Measurements from ENCODE around the gene CLEC12A. TPM values are rescaled to one million over a fixed set of nuclear protein-coding genes. Genes with fewer than 3 reads are reported as not detected.

CLEC12A gene
- total and polyA plus RNA-seq, 2 donors (not counting 1 experiment from before 2014, with no cell fraction given) = 1.0 TPM; not detected in 1

GRCh38 chr12:9928607-9929006 lies 42.6 kb upstream of the CLEC12A start:
- no peak overlapping the region for H3K9ac ChIP-seq (ENCODE audit: low read length)
- DNase-seq (no peak), ATAC-seq (ENCODE audit: low read depth) (no peak)
- no peaks in the 10 kb centered on the region for H3K79me2 ChIP-seq (ENCODE audit: control insufficient read depth, insufficient read depth, low read length)
- no peaks in the 10 kb centered on the region for H4K20me1 ChIP-seq (ENCODE audit: control insufficient read depth, insufficient read depth, low read length, poor library complexity, severe bottlenecking)
- no peaks in the 10 kb centered on the region for H3K9me3 Mint-ChIP-seq (ENCODE audit: insufficient read depth)
- intact Hi-C loops (cut with micrococcal nuclease) = loop anchor here (5.0 kb wide), 1 partner anchor 61 kb away; the partner anchor contains the start of gene CLEC2B
- H3K27me3 Mint-ChIP-seq = peaks cover 22% of the 10 kb centered on the region
- WGBS (ENCODE audit: insufficient coverage) = no CpG with 5 or more reads among the region's 3 CpGs
- peaks cover 0 to 8% (median 0%) of the 10 kb centered on the region in 4 experiments for H3K27me3 ChIP-seq (replicated peaks in 1 of 4; ENCODE audit: control extremely low read depth in 1 of 4, control insufficient read depth in 3 of 4, insufficient read depth in 4 of 4, low read length in 3 of 4)
- H3K4me3 Mint-ChIP-seq = no peak overlapping the region
- H2AFZ ChIP-seq (ENCODE audit: insufficient read depth, low read depth, low read length, poor library complexity, severe bottlenecking) = no peak overlapping the region
- no peak overlapping the region for H3K27ac ChIP-seq (ENCODE audit: low read length in 2 of 2)
- peaks cover 3% of the 10 kb centered on the region for H3K4me1 Mint-ChIP-seq
- H3K4me1 ChIP-seq (ENCODE audit: control insufficient read depth in 2 of 2, insufficient read depth in 2 of 2, low read length in 2 of 2) = no peaks in the 10 kb centered on the region
- no peak overlapping the region for H3K27ac Mint-ChIP-seq
- CTCF ChIA-PET = interaction anchor here (0.9 to 5.1 kb wide), 4 partner anchors 114 to 180 kb away, joined by 3 to 81 read pairs (median 46); no protein-coding TSS in a partner anchor
- H3K36me3 ChIP-seq (replicated peaks in 1 of 2; ENCODE audit: control extremely low read depth in 1 of 2, control insufficient read depth in 1 of 2, extremely low read depth in 1 of 2, insufficient read depth in 2 of 2, low read length in 1 of 2) = no peaks in the 10 kb centered on the region
- H3K4me3 ChIP-seq (ENCODE audit: control extremely low read depth in 1 of 5, extremely low read depth in 1 of 5, insufficient read depth in 1 of 5, low read depth in 2 of 5, low read length in 4 of 5) = no peak overlapping the region
- no peaks in the 10 kb centered on the region for H3K9me3 ChIP-seq (ENCODE audit: control extremely low read depth in 1 of 3, control insufficient read depth in 2 of 3, insufficient read depth in 1 of 3, low read length in 2 of 3)
- TF ChIP-seq EZH2 (IDR thresholded peaks at IDR 0.05; ENCODE audit: borderline replicate concordance, insufficient read depth, low read depth, low read length, poor library complexity, severe bottlenecking) (no peak), CTCF (IDR thresholded peaks at IDR 0.05) (no peak)
- H3K4me2 ChIP-seq (replicated peaks; ENCODE audit: low read depth, low read length, poor library complexity, severe bottlenecking) = no peak overlapping the region
- POLR2A ChIA-PET = no interaction called here

GRCh38 chr12:9931245-9931644 lies 40.0 kb upstream of the CLEC12A start:
- ATAC-seq (ENCODE audit: low read depth) (no peak), DNase-seq (no peak)
- ChIA-PET CTCF (interaction anchor here (1.6 to 2.6 kb wide), 4 partner anchors 9 to 183 kb away, joined by 4 to 9 read pairs (median 6); no protein-coding TSS in a partner anchor), POLR2A (no interaction called here)
- TF ChIP-seq CTCF (IDR thresholded peaks at IDR 0.05) (no peak), EZH2 (IDR thresholded peaks at IDR 0.05; ENCODE audit: borderline replicate concordance, insufficient read depth, low read depth, low read length, poor library complexity, severe bottlenecking) (no peak)
- Histone ChIP-seq H3K4me2 (replicated peaks; ENCODE audit: low read depth, low read length, poor library complexity, severe bottlenecking) (no peak overlapping the region), H3K9ac (ENCODE audit: low read length) (no peak overlapping the region), H3K79me2 (ENCODE audit: control insufficient read depth, insufficient read depth, low read length) (no peaks in the 10 kb centered on the region), H3K27ac (ENCODE audit: low read length in 2 of 2) (no peak overlapping the region), H3K4me3 (ENCODE audit: control extremely low read depth in 1 of 5, extremely low read depth in 1 of 5, insufficient read depth in 1 of 5, low read depth in 2 of 5, low read length in 4 of 5) (no peak overlapping the region), H3K27me3 (replicated peaks in 1 of 4; ENCODE audit: control extremely low read depth in 1 of 4, control insufficient read depth in 3 of 4, insufficient read depth in 4 of 4, low read length in 3 of 4) (peaks cover 0 to 4% (median 0%) of the 10 kb centered on the region in 4 experiments), H3K9me3 (ENCODE audit: control extremely low read depth in 1 of 3, control insufficient read depth in 2 of 3, insufficient read depth in 1 of 3, low read length in 2 of 3) (no peaks in the 10 kb centered on the region), H3K4me1 (ENCODE audit: control insufficient read depth in 2 of 2, insufficient read depth in 2 of 2, low read length in 2 of 2) (no peaks in the 10 kb centered on the region), H4K20me1 (ENCODE audit: control insufficient read depth, insufficient read depth, low read length, poor library complexity, severe bottlenecking) (no peaks in the 10 kb centered on the region), H3K36me3 (replicated peaks in 1 of 2; ENCODE audit: control extremely low read depth in 1 of 2, control insufficient read depth in 1 of 2, extremely low read depth in 1 of 2, insufficient read depth in 2 of 2, low read length in 1 of 2) (no peaks in the 10 kb centered on the region), H2AFZ (ENCODE audit: insufficient read depth, low read depth, low read length, poor library complexity, severe bottlenecking) (no peak overlapping the region)
- no CpG with 5 or more reads among the region's 3 CpGs for WGBS (ENCODE audit: insufficient coverage)
- Mint-ChIP-seq H3K9me3 (ENCODE audit: insufficient read depth) (no peaks in the 10 kb centered on the region), H3K27ac (no peak overlapping the region), H3K27me3 (peaks cover 21% of the 10 kb centered on the region), H3K4me3 (no peak overlapping the region), H3K4me1 (no peaks in the 10 kb centered on the region)
- intact Hi-C loops (cut with micrococcal nuclease) = no loop called here
